AG04450 (cell line): ENCODE results near the gene RANGAP1. TPM values are rescaled to one million over a fixed set of nuclear protein-coding genes. Genes with fewer than 3 reads are reported as not detected.

Experiments used
- CTCF ChIA-PET: fragments of 300-600, 350-600 bp; formaldehyde crosslinking; extraction: SDS; loops from one replicate; lab custom pipeline; 2022; ENCODE audit warnings: antibody characterized with exemption, inconsistent platforms; lab: Charles Lee
- POLR2A ChIA-PET: fragments of 350-600 bp; formaldehyde crosslinking; extraction: SDS; loops from one replicate; lab custom pipeline; 2021; ENCODE audit warnings: antibody characterized with exemption, inconsistent platforms; lab: Yijun Ruan, JAX
- DNase-seq: peaks from one replicate; pipeline ENCODE4 v3.0.0-alpha.2; 2011; ENCODE audit warnings: low read depth, low spot score
- H3K27ac ChIP-seq: one replicate; pipeline ENCODE4 v1.5.1; 2012; ENCODE audit warnings: low read depth, low read length, control low read depth
- H3K27me3 ChIP-seq: one replicate; pipeline ENCODE4 v1.6.0; 2012; ENCODE audit warnings: low read length; ENCODE audit not compliant: control insufficient read depth, insufficient read depth
- H3K4me3 ChIP-seq: 2 replicates; pipeline ENCODE4 v1.5.1; 2011; ENCODE audit warnings: mild to moderate bottlenecking, low read depth, low read length, control low read depth
- H3K9me3 ChIP-seq: 2 replicates; pipeline ENCODE4 v1.5.1; 2012; ENCODE audit warnings: low read length; ENCODE audit not compliant: control insufficient read depth, insufficient read depth
- CTCF ChIP-seq: IDR thresholded peaks from 2 replicates; pipeline ENCODE4 v1.5.1; 2011; ENCODE audit warnings: low read depth, low read length, control low read depth, inconsistent platforms
- polyA plus RNA-seq: library from polyadenylated mRNA; depleted of rRNA; stranded (reverse); fragments of >200 nt; gene quantifications from 2 replicates; pipeline ENCODE4 v1.2.3, GENCODE V29; 2011

RANGAP1 gene
- polyA plus RNA-seq, 1 experiment = 75.8 TPM

GRCh38 chr22:41320416-41321240 lies 34.6 kb upstream of the RANGAP1 start:
- CTCF ChIA-PET = interaction anchor here (0.7 kb wide), 1 partner anchor 56 kb away, joined by 3 read pairs; no protein-coding TSS in a partner anchor
- no peak for DNase-seq
- TF ChIP-seq CTCF = no peak
- Histone ChIP-seq H3K4me3 (no peak overlapping the region), H3K27ac (no peak overlapping the region), H3K27me3 (no peaks in the 10 kb centered on the region), H3K9me3 (no peaks in the 10 kb centered on the region)
- POLR2A ChIA-PET = no interaction called here

GRCh38 chr22:41315586-41315985 lies 29.6 kb upstream of the RANGAP1 start:
- Histone ChIP-seq H3K9me3 (no peaks in the 10 kb centered on the region), H3K27me3 (no peaks in the 10 kb centered on the region), H3K27ac (no peak overlapping the region), H3K4me3 (no peak overlapping the region)
- POLR2A ChIA-PET = interaction anchor here (0.7 kb wide), 1 partner anchor 134 kb away, joined by 4 read pairs; no protein-coding TSS in a partner anchor
- DNase-seq = no peak
- TF ChIP-seq CTCF = no peak
- CTCF ChIA-PET = interaction anchor here (1.7 kb wide), 1 partner anchor 201 kb away, joined by 3 read pairs; no protein-coding TSS in a partner anchor

GRCh38 chr22:41314821-41315220 lies 28.8 kb upstream of the RANGAP1 start:
- no peak overlapping the region for H3K4me3 ChIP-seq
- no peaks in the 10 kb centered on the region for H3K27me3 ChIP-seq
- H3K9me3 ChIP-seq = no peaks in the 10 kb centered on the region
- H3K27ac ChIP-seq = no peak overlapping the region
- no peak for TF ChIP-seq CTCF
- POLR2A ChIA-PET = no interaction called here
- no peak for DNase-seq
- CTCF ChIA-PET = no interaction called here

- Histone ChIP-seq H3K27ac (no peak overlapping the region), H3K27me3 (no peaks in the 10 kb centered on the region), H3K4me3 (no peak overlapping the region), H3K9me3 (no peaks in the 10 kb centered on the region)
- ChIA-PET POLR2A (interaction anchor here (0.7 to 1.3 kb wide), 3 partner anchors 9 to 245 kb away, joined by 3 read pairs; partner anchors contain the start of gene ZC3H7B), CTCF (no interaction called here)
- DNase-seq = no peak
- no peak for TF ChIP-seq CTCF
Observed at GRCh38 chr22:41311487-41311886, 25.5 kb upstream of the RANGAP1 start.

GRCh38 chr22:41310336-41310735 lies 24.3 kb upstream of the RANGAP1 start:
- no peak for DNase-seq
- POLR2A ChIA-PET = interaction anchor here (0.7 kb wide), 1 partner anchor 25 kb away, joined by 9 read pairs; the partner anchor contains the start of gene RANGAP1
- H3K4me3 ChIP-seq = no peak overlapping the region
- no peaks in the 10 kb centered on the region for H3K9me3 ChIP-seq
- H3K27me3 ChIP-seq = no peaks in the 10 kb centered on the region
- no peak for TF ChIP-seq CTCF
- peak overlapping the region; percentile 34 for H3K27ac ChIP-seq
- CTCF ChIA-PET = no interaction called here
